ENCODE data around the gene WDR93.

WDR93 gene

GRCh38 chr15:89662893-89663626 is 27.6 kb upstream of the WDR93 start:
- in situ Hi-C loops (cut with MboI; ENCODE audit: low sequenced_read_pairs, unreplicated experiment), result no loop called here
- no peak for DNase-seq (ENCODE audit: low spot score)
- TF ChIP-seq, protein P1, sequence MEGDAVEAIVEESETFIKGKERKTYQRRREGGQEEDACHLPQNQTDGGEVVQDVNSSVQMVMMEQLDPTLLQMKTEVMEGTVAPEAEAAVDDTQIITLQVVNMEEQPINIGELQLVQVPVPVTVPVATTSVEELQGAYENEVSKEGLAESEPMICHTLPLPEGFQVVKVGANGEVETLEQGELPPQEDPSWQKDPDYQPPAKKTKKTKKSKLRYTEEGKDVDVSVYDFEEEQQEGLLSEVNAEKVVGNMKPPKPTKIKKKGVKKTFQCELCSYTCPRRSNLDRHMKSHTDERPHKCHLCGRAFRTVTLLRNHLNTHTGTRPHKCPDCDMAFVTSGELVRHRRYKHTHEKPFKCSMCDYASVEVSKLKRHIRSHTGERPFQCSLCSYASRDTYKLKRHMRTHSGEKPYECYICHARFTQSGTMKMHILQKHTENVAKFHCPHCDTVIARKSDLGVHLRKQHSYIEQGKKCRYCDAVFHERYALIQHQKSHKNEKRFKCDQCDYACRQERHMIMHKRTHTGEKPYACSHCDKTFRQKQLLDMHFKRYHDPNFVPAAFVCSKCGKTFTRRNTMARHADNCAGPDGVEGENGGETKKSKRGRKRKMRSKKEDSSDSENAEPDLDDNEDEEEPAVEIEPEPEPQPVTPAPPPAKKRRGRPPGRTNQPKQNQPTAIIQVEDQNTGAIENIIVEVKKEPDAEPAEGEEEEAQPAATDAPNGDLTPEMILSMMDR (IDR thresholded peaks at IDR 0.05; ENCODE audit: borderline replicate concordance, control extremely low read depth, extremely low read depth, insufficient read depth, missing control alignments), result no peak

GRCh38 chr15:89664441-89665350 is 25.9 kb upstream of the WDR93 start:
- in situ Hi-C loops (cut with MboI; ENCODE audit: low sequenced_read_pairs, unreplicated experiment), result no loop called here
- TF ChIP-seq, protein P1 (IDR thresholded peaks at IDR 0.05; ENCODE audit: borderline replicate concordance, control extremely low read depth, extremely low read depth, insufficient read depth, missing control alignments), result no peak
- no peak for DNase-seq (ENCODE audit: low spot score)

DNA sequence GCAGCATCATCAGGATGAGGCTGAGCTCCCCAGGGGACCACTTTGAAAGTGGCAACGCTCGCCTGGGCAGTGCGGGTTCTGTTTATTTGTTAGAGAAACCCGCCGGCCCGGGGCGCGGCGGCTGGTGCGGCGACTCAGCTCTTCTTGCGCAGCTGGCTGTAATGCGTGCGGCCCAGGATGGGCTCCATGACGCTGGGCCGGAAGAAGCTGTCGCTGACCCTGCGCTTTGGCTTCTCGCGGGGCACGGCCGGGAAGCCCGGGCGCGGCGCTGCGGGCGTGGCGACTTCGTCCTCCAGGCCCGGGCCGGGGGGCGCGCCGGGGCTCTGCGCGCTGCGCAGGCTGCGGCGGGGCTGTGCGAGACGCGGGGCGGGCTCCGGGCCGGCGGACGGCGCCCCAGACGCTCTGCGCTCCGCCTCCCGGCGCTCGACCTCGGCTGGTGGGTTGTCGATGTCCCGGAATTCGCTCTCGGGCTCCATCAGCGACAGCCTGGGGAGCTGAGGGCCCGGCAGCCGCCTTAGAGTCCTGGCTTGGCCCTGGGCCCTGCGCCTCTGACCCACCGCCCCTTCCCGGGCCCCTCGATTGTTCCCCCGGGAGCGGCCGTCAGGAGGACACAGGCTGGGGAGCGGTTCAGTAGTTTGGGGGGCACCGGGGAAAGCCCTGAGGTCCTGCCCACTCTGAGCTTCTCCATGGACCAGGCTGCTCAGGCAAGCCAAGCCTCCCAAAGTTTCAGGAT is 25.0 kb upstream of the WDR93 start:
- in situ Hi-C loops (cut with MboI; ENCODE audit: low sequenced_read_pairs, unreplicated experiment), result no loop called here
- DNase-seq (ENCODE audit: low spot score), result peak; percentile 79
- TF ChIP-seq, protein P1 (IDR thresholded peaks at IDR 0.05; ENCODE audit: borderline replicate concordance, control extremely low read depth, extremely low read depth, insufficient read depth, missing control alignments), result no peak

DNA sequence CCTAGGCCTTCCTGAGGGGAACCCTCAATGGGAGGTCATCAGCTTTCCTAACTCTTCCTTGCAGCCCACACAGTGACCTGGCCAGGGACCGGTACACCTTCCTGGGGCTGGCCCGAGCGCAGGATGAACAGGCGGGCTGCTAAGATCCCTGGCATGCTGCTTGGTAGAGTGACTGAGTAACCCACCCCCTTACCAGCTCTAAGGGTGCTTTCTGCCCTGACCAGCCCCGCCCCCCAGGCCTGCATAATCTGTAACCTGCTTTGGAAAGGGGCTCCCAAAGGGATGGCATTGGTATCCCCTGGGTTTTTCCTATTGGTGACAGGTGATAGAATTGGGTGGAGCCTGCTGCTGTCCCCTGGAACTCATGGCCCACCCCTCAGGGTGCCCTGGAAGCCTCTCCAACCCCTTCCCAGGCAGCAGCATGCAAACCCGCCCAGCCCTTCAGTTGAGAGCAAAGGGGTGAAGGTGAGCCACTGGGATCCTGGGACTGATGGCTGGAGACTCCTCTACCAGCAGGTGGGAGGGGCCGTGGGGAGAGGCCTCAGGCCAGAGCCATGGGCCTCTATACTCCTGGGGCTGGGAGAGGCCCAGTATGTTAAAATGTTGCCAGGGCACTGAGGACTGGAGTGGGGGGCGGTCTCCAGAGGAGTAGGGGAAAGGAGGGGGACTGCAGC is 24.3 kb upstream of the WDR93 start:
- in situ Hi-C loops (cut with MboI; ENCODE audit: low sequenced_read_pairs, unreplicated experiment), result no loop called here
- TF ChIP-seq, protein P1 (IDR thresholded peaks at IDR 0.05; ENCODE audit: borderline replicate concordance, control extremely low read depth, extremely low read depth, insufficient read depth, missing control alignments), result no peak
- DNase-seq (ENCODE audit: low spot score), result peak; percentile 40

DNA sequence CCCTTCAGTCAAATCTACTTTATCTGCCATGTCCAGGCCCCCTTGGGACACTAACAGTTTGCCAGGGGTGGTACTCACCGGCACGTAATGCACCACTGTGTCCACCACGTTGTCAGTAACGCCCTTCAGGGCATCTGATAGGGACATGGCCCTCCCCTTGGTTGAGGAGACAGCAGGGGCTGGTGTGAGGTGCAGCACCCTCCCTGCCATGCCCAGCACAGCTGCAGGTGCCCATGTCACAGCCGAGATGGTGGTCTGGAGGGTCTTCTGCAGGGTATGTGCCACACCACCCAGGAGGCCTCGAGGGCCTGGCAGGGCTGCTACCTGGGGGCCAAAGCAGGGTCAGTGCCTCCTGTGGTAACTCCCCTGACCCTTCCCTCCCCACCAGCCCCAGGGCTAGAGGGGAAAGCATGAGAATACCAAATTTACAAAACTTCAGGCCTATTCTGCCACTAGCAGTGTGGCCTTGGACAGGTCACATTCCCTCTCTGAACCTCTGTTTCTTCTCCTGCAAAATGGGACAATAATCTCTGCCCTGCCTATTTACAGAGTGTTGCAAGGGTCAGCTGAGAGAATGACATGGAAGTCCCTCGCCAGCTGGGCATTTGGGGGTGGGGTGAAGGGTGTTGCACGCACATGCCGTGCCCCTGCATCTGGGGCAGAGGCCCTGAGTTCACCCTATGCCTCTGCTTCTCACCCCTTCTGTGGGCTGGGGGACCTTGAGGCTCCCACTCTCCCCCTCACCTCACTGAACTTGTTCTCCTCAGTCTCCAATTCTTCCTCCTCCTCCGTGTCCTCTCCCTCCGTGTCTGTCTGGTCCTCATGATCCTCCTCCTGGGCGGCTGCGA is 23.5 kb upstream of the WDR93 start:
- in situ Hi-C loops (cut with MboI; ENCODE audit: low sequenced_read_pairs, unreplicated experiment), result no loop called here
- TF ChIP-seq, protein P1 (IDR thresholded peaks at IDR 0.05; ENCODE audit: borderline replicate concordance, control extremely low read depth, extremely low read depth, insufficient read depth, missing control alignments), result no peak
- peak; percentile 20 for DNase-seq (ENCODE audit: low spot score)
